ENCODE data around the gene SLC19A1.

The SLC19A1 gene

DNA sequence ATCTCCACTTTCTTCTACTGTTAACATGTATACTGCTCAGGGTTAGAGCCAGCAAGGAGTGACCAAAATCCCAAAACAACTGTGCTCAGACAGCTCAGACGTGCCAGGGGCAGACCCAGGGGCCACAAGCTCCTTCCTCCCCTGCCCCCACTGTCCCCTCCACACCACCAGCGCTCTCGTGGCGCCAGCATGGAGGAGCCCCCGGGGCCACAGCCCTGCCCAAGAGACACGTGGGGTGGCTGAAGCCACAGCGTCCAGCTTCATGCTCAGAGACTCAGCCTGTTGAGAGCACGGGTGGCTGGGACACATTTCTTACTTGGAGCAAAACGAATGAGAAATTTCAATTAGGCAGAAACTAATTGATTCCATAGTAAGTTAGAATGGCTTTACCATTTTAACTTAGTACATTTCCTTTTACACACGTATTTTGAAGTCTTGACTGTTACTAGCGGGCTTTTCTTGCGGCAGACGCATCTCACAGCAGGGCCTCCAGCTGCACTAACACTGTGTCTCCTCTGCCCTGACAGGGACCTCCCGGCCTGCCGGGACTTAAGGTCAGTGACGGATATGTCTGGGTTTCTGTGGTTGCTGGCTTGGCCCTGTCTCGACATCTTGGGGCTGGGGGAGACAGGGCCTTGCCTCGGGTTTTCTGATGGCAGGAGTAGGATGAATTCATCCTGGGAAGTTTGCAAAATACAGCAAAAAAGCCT lies 54.2 kb downstream of the SLC19A1 start:
- Mint-ChIP-seq H3K9me3 (no peaks in the 10 kb centered on the region), H3K4me1 (peaks cover 19% of the 10 kb centered on the region), H3K27me3 (ENCODE audit: low read depth, poor library complexity) (no peaks in the 10 kb centered on the region), H3K27ac (peak overlapping the region; percentile 71), H3K36me3 (ENCODE audit: low read depth) (peaks cover 15% of the 10 kb centered on the region), H3K4me3 (no peak overlapping the region)
- DNase-seq: no peak
- TF ChIP-seq, protein P1, sequence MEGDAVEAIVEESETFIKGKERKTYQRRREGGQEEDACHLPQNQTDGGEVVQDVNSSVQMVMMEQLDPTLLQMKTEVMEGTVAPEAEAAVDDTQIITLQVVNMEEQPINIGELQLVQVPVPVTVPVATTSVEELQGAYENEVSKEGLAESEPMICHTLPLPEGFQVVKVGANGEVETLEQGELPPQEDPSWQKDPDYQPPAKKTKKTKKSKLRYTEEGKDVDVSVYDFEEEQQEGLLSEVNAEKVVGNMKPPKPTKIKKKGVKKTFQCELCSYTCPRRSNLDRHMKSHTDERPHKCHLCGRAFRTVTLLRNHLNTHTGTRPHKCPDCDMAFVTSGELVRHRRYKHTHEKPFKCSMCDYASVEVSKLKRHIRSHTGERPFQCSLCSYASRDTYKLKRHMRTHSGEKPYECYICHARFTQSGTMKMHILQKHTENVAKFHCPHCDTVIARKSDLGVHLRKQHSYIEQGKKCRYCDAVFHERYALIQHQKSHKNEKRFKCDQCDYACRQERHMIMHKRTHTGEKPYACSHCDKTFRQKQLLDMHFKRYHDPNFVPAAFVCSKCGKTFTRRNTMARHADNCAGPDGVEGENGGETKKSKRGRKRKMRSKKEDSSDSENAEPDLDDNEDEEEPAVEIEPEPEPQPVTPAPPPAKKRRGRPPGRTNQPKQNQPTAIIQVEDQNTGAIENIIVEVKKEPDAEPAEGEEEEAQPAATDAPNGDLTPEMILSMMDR (IDR thresholded peaks at IDR 0.05): no peak

DNA sequence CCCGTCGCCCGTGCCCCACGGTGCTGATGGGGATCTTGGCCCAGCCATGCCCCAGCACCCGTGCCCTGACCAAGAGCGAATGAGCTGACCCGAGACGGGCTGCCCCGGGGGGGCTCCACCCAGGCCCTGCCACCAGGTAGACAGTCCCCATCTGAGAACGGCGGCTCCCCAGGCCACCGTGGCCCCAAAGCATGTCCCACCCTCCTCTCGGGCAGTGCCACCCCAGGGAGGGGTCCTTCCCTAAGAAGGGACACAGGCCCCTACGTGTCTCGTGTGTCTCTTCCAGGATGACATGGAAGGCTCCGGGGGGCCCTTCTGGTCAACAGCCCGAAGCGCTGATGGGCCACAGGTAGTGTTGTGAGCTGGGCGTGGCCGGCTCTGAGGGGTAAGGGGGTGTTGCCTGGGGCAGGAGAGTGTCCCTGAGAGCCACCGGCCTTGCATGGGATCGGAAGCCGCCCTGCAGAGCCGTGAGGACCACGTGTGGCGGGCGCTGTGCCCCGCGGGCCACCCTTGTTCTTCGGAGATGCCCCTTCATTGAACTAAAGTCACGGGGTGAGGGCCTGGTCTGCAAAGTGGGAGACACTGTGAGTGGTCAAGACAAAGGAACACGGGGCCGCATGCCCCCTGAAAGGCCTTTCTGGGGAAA lies 55.0 kb downstream of the SLC19A1 start:
- no peaks in the 10 kb centered on the region for H3K9me3 Mint-ChIP-seq
- no peak overlapping the region for H3K27ac Mint-ChIP-seq
- H3K36me3 Mint-ChIP-seq (ENCODE audit: low read depth): peaks cover 15% of the 10 kb centered on the region
- no peak overlapping the region for H3K4me3 Mint-ChIP-seq
- TF ChIP-seq, protein P1 (IDR thresholded peaks at IDR 0.05): no peak
- no peak for DNase-seq
- peaks cover 19% of the 10 kb centered on the region for H3K4me1 Mint-ChIP-seq
- H3K27me3 Mint-ChIP-seq (ENCODE audit: low read depth, poor library complexity): no peaks in the 10 kb centered on the region

DNA sequence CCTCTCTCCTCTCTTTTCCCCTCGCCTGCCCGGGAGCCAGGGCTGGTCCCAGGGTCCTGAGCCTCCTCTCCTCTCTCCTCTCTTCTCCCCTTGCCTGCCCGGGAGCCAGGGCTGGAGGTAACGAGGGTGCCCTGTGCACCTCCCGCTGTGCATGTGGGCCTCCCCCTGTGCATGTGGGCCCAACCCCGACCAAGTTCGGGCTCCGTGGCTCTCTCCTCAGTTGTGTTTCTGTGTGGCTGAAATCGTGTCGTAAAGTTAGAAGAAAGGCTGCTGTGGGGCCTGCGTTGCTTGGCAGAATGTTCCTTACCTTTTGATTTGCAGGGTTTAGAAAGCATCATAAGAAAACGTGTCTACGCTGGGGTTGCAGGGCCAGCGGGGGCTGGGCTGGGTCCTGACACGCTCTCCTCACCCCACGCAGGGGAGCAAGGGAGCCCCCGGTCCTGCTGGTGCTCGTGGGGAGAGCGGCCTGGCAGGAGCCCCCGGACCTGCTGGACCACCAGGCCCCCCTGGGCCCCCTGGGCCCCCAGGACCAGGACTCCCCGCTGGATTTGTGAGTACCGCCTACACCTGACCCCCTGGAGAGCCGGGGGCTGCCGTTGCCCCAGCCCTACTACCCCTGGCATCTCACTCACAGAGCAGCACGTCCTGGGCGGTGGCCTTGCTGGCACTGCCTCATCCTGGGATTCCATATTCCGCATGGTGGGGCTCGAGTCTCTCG lies 55.6 kb downstream of the SLC19A1 start:
- TF ChIP-seq, protein P1 (IDR thresholded peaks at IDR 0.05): no peak
- H3K36me3 Mint-ChIP-seq (ENCODE audit: low read depth): peaks cover 15% of the 10 kb centered on the region
- DNase-seq: no peak
- no peaks in the 10 kb centered on the region for H3K27me3 Mint-ChIP-seq (ENCODE audit: low read depth, poor library complexity)
- H3K4me1 Mint-ChIP-seq: peaks cover 19% of the 10 kb centered on the region
- H3K9me3 Mint-ChIP-seq: no peaks in the 10 kb centered on the region
- no peak overlapping the region for H3K4me3 Mint-ChIP-seq
- H3K27ac Mint-ChIP-seq: no peak overlapping the region

DNA sequence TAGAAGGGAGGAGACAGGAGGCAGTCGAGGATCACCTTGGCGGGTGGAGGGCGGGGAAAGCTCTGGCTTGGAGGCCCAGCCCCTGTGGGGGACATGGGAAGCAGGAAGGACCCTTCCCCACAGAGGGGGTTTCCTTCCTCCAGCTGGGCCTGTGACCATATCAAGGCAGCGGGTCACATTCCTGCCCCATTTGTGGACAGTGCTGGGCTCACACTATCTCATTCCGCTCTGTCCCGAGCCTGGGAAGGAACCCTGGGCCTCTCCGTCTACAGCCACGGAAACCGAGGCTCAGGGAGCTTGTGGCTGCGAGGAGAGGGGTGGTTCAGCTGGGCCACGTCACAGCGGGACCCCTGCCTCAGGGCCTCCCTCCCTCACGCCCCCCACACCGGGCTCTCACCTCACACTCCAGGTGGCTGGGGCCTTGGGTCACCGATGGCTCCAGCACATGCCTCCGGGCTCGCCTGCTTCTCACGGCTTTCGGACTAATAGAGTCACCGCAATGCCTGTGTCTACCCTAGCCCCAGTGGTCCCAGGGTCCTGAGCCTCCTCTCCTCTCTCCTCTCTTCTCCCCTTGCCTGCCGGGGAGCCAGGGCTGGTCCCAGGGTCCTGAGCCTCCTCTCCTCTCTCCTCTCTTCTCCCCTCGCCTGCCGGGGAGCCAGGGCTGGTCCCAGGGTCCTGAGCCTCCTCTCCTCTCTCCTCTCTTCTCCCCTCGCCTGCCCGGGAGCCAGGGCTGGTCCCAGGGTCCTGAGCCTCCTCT lies 56.4 kb downstream of the SLC19A1 start:
- Mint-ChIP-seq H3K36me3 (ENCODE audit: low read depth) (peaks cover 15% of the 10 kb centered on the region), H3K4me1 (peaks cover 19% of the 10 kb centered on the region), H3K27ac (no peak overlapping the region), H3K4me3 (no peak overlapping the region), H3K27me3 (ENCODE audit: low read depth, poor library complexity) (no peaks in the 10 kb centered on the region), H3K9me3 (no peaks in the 10 kb centered on the region)
- TF ChIP-seq, protein P1 (IDR thresholded peaks at IDR 0.05): no peak
- DNase-seq: no peak

DNA sequence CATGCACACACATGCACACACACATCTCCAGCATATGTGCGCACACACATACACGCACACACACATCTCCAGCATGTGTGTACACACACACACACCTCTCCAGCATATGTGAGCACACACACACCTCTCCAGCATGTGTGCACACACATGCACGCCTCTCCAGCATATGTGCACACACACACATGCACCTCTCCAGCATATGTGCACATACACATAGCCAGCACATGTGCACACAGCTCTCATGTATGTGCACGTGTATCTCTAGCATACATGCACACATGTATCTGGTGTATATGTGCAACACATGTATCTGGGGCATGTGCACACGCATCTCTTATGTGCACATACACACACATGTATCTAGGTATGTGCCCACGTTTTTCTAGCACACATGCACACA lies 57.9 kb downstream of the SLC19A1 start:
- no peaks in the 10 kb centered on the region for H3K27me3 Mint-ChIP-seq (ENCODE audit: low read depth, poor library complexity)
- H3K27ac Mint-ChIP-seq: no peak overlapping the region
- no peak for DNase-seq
- H3K36me3 Mint-ChIP-seq (ENCODE audit: low read depth): peaks cover 18% of the 10 kb centered on the region
- peaks cover 22% of the 10 kb centered on the region for H3K4me1 Mint-ChIP-seq
- no peaks in the 10 kb centered on the region for H3K9me3 Mint-ChIP-seq
- H3K4me3 Mint-ChIP-seq: no peak overlapping the region
- TF ChIP-seq, protein P1 (IDR thresholded peaks at IDR 0.05): no peak

Measured in nephron progenitor cell (in vitro differentiated cells).